ENCODE measurements around the gene AP4B1. TPM values are rescaled to one million over a fixed set of nuclear protein-coding genes. Genes with fewer than 3 reads are reported as not detected.
"Not testable (repeated sequence)": the region's sequence is repeated elsewhere in the genome, so short reads cannot be mapped to it uniquely, and the experiment has no call there.

Gene AP4B1
- 10 to 100 TPM in 11 of 12 donors, not detected in 1; 16.6 to 48.7 (median 24.1) TPM for polyA plus RNA-seq (ENCODE audit: insufficient read length in 12 of 12)
- long read RNA-seq, donor 1, partial matches to known transcripts, result 17 of 22 reads
- long read RNA-seq, donor 1, other reads (novel, unspliced or antisense), result 0 of 22 reads
- long read RNA-seq, donor 2, partial matches to known transcripts, result 0 of 5 reads
- long read RNA-seq, donor 2, other reads (novel, unspliced or antisense), result 0 of 5 reads
- long read RNA-seq, donor 3, partial matches to known transcripts, result 5 of 5 reads
- long read RNA-seq, donor 3, other reads (novel, unspliced or antisense), result 0 of 5 reads
- long read RNA-seq, donor 4, result 0 reads
- long read RNA-seq, donor 5, partial matches to known transcripts, result 0 of 1 reads
- long read RNA-seq, donor 5, other reads (novel, unspliced or antisense), result 0 of 1 reads
- long read RNA-seq, donor 6, result 0 reads
- long read RNA-seq, donor 7, partial matches to known transcripts, result 0 of 4 reads
- long read RNA-seq, donor 7, other reads (novel, unspliced or antisense), result 0 of 4 reads
- long read RNA-seq, donor 8, partial matches to known transcripts, result 20 of 25 reads
- long read RNA-seq, donor 8, other reads (novel, unspliced or antisense), result 0 of 25 reads
- long read RNA-seq, donor 9, result 0 reads
- long read RNA-seq, donor 10, partial matches to known transcripts, result 9 of 9 reads
- long read RNA-seq, donor 10, other reads (novel, unspliced or antisense), result 0 of 9 reads
- long read RNA-seq, donor 11, partial matches to known transcripts, result 6 of 11 reads
- long read RNA-seq, donor 11, other reads (novel, unspliced or antisense), result 0 of 11 reads

DNA sequence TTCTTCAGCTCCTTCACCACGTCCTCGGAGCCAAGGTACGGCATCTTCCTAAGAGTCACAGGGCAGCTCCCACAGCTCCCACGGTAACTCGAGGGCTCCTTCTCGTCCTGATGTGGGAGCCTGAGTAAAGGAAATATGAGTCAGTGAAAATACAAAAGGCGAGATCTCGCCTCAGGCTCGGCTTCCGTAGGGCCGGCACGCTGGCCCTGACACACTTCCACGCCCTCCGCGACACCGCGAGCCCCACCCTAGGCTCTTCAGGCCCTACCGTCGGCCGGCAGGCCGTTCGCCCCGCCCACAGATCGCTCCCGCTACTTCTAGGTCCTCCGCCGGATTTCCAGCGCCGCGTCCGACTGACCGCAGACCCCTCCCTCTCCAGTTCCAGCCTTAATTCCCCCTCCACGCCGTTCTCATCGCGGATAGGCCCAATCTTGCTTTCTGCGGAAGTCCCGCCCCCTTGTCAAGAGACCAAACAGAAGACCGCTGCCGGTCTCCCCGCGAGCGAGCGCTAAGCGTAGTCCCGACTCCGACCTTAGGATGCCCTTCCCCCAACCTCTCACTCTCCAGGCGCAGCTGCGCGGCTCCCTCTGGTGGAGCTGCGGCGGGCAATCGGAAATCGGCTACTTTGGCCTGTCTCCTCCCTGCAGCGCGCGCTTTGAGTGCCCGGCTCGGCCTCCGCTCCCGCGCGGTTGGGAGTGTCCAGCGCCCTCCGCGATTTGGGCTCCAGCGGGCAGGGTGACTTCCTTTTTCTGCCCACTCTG is at the start of gene AP4B1, which contains the start of gene DCLRE1B:
Gene AP4B1 (minus strand): TSS at position 126 of the 761 bp plus-strand sequence. CDS start 82 bp downstream, at position 44.
Gene DCLRE1B (plus strand): TSS at position 653 of the 761 bp plus-strand sequence. CDS start 261 bp downstream, outside the sequence.
- peak; percentile 100 for DNase-seq

DNA sequence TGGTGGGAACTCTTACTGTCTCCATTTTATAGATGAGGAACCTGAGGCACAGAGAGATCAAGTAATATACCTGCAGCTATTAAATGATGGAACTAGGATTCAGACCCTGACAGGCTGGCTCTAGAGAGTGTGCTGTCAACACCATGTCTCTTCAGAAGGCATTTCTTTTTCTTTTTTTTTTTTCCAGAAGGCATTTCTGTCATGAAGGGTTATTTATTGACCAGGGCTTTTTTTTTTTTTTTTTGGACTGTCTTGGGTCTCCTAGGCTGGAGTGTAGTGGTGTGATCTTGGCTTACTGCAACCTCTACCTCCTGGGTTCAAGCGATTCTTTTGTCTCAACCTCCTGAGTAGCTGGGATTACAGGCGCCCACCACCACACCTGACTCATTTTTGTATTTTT is 47.1 kb upstream of the AP4B1 start:
- DNase-seq, result no peak

DNA sequence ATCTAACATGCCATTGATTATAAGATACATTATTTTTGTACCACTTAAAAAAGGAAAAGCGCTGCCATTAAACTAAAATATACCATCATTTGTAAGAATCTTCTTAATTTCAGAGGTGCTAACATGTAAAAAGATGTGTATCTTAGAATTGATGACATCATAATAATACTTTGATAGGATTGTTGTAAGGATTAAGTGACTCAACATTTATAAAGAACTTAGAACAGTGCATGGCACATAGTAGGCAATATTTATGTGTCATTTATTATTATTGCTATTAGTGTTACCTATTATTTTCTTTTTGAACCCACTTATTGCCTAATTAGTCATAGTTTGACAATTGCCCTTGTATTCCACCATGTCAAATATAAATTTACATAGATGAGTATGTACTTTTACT is 46.3 kb upstream of the AP4B1 start:
- DNase-seq, result no peak

DNA sequence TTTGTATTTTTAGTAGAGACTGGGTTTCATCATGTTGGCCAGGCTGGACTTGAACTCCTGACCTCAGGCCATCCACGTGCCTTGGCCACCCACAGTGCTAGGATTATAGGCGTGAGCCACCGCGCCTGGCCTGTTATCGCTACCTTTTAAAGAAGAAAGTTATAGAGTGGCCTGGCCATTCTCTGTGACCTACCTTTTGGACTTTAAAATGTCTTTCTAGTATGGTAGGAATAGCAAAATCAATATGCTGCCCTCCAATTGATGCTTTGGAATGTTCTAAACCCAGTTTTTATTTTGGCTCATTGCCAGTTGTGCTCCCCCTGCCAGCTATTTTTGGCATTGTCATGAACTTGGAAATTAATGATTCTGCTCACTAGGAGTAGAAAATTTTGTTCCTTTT is 44.4 kb upstream of the AP4B1 start:
- peak; percentile 11 for DNase-seq

DNA sequence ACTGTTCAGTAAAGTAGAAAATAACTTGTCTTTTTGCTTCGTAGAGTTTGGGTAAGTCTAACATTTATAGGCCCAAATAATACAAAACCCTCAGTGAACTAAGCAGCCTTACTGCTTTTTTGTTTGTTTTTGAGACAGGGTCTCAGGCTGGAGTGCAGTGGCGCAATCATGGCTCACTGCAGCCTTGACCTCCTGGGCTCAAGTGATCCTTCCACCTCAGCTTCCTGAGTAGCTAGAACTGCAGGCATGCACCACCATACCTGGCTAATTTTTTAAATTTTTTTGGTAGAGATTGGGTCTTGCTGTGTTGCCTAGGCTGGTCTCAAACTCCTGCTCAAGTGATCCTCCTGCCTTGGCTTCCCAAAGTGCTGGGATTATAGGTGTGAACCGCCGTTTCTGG is 43.6 kb upstream of the AP4B1 start:
- DNase-seq, result not testable (repeated sequence)

DNA sequence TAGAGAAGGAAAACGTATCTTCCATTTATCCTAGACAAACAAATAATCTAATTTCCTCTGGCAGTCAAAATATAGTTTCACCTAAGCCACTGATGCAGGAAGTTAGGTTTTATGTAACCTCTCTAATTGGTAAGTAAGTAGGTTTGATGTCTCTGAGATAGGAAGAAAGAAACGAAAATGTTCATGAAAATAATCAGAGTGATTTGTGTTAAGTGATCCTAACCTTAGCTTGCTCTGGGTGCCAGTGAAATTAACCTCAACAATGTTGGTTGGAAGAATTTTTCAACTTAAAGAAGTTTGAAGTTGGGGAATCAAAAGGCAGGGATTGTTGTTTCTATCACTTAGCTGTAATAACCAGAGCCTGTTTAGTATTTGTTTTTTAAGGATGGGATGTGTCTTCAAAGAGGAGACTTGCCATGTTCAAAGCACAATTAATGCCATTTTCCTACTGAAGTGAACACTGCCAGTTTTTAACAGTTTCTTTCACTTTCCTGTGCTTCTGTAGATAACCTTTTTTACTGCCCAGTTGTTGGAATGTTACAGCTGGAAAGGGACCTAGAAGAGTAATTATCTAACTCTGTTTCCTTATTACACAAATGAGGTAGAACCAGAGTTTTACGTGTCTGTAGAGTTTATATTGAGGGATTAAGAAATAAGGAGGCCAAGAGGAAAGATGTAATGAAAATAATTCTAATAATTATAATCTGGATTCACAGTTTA is 42.9 kb upstream of the AP4B1 start:
- DNase-seq, result no peak

DNA sequence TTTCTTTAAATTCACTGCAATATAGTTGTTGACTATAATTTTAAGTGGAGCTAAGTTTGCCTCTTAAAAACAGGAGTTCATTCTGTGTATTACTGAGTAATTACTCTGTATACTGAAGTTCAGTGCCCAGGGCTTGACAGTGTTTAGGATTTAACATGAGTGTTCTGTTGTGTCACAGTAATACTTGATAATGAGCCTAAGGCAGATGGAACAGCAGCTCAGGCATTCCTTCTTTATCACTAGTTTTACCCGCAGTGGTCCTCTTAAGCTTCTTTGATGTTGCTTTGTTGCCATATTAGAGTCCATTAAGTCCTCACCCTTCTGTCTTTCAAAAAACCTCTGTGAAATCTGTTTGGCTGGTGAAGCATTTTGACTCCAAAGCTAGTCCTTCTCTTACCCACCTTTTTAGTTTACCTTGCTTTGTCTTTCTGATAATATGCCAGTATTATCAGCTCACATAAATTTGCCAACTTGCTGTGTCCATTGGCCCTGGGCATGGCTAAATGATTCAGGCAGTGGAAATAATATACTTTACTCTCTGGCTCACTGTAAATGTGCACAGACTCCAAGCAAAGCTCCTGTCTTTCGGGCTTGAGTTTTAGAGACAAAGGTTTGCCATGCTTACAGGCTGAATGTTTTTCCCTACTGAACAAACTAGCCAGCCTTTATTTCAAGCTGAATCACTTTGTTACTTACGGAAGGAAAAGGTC is 42.2 kb upstream of the AP4B1 start:
- no peak for DNase-seq

DNA sequence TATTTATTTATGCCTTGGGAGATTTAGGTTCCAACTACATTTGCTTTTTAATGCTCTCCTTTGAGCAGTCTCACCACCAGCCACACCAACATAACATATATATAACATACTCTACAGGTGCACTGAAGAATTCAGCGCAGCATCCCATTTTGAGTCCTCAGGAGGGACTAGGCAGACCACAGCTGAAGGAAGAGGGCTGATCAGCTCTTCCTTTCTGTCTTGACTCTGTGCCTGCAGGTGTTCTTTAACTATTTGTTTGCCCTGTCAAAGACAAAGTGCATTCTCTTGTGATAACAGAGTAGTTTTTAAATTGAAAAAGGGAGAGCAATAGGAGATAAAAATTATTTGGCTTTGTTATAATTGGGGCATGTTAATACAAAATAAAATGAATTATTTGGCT is 41.5 kb upstream of the AP4B1 start:
- DNase-seq, result no peak

DNA sequence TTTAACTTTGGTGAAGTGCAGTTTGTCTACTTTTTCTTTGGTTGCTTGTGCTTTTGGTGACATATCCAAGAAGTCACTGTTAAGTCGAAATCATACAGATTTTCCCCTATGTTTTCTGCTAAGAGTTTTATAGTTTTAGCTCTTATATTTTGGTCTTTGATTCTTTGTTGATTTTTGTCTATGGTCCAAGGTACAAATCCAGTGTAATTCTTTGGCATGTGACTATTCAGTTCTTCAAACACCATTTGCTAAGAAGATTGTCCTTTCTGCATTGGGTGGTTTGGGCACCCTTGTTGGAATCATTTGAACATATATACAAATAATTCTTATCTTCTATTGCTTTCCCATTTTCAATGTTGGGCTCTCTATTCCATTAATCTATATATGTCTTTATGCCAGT is 40.7 kb upstream of the AP4B1 start:
- no peak for DNase-seq

DNA sequence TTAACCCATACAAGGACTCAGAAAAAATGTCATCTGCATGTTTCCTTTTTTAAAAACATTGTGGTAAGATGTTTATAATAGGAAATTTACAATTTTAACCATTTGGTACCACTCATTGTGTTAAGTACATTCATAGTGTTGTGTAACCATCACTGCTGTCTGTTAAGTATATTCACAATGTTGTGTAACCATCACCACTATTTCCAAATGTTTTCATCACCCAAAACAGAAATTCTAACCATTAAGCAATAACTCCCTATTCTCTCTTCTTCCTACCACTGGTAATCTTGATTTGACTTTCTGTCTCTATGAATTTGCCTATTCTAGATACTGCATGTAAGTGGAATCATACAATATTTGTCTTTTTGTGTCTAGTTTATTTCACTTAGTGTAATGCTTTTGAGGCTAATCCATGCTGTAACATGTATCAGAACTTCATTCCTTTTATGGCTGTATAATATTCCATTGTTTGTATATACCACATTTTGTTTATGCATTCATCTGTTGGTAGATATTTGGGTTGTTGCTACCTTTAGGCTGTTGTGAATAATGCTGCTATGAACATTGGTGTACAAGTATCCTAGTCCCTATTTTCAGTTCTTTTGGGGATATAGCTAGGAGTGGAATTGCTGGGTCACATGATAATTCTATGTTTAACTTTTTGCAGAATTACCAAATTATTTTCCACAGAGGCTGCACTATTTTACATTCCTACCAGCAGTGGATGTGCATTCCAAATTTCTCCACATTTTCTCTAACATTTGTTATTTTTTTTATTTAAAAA is 38.6 kb upstream of the AP4B1 start:
- no peak for DNase-seq

DNA sequence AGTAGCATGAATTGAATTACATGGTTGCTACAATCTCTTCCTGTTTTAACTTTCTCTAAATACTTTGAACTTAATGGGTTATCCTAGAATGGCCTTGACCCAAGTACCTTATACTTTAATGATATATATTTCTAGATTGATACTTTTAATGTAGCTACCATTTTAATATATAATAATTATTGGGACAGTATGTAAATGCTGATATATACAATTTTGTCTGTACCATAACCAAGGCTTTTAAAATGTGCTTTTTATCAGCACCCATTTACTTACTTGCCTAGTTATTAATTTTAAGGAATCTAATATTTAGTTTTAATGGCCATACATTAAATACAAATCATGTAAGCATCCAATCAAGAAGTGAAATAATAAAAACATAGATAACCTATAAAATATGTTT is 37.9 kb upstream of the AP4B1 start:
- DNase-seq, result no peak

DNA sequence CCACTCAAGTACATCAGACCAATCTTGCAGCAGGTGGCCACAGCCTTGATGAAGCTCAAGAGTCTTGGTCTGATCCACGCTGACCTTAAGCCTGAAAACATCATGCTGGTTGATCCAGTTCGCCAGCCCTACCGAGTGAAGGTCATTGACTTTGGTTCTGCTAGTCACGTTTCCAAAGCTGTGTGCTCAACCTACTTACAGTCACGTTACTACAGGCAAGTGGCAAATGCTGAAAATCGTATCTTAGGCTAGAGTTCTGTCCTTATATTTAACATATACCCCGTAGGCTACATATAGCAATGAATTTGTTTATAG is 36.6 kb upstream of the AP4B1 start:
- DNase-seq, result no peak

DNA sequence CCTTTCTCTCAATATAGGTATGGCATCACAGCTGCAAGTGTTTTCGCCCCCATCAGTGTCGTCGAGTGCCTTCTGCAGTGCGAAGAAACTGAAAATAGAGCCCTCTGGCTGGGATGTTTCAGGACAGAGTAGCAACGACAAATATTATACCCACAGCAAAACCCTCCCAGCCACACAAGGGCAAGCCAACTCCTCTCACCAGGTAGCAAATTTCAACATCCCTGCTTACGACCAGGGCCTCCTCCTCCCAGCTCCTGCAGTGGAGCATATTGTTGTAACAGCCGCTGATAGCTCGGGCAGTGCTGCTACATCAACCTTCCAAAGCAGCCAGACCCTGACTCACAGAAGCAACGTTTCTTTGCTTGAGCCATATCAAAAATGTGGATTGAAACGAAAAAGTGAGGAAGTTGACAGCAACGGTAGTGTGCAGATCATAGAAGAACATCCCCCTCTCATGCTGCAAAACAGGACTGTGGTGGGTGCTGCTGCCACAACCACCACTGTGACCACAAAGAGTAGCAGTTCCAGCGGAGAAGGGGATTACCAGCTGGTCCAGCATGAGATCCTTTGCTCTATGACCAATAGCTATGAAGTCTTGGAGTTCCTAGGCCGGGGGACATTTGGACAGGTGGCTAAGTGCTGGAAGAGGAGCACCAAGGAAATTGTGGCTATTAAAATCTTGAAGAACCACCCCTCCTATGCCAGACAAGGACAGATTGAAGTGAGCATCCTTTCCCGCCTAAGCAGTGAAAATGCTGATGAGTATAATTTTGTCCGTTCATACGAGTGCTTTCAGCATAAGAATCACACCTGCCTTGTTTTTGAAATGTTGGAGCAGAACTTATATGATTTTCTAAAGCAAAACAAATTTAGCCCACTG is 36.0 kb upstream of the AP4B1 start:
- no peak for DNase-seq

DNA sequence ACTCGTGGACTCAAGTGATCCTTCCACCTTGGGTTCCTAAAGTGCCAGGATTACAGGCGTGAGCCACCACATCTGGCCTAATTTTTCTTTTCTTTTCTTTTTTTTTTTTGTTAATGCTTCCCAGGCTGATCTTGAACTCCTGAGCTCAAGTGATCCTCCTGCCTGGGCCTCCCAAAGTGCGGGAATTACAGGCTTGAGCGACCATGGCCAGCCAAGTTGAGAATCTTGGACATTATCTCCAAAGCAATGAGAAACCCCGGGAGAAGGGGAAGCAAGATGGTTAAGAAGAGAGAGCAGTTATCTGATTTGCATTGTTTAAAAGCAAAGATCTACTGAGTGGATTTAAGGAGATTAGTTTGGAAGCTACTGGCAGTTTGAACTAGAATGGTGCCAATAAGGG is 33.6 kb upstream of the AP4B1 start:
- DNase-seq, result no peak

DNA sequence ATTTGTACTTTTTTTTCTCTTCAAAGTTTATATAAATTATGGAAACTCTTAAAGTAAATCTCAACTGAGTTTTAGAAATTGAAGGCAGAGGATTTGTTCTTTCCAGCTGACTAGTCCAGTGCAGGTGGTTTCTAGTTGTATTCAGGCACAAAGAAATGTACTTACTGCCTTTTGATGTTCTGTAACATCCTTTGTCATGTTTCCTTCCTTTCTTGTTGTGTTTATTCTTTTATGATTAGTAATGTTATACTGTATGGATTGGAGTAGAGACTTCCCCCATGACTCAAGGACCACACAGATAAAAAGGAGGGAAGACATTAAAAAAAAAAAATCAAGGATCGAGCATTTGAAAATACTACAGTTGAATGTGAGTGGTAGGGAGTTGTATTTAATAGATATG is 32.5 kb upstream of the AP4B1 start:
- no peak for DNase-seq

DNA sequence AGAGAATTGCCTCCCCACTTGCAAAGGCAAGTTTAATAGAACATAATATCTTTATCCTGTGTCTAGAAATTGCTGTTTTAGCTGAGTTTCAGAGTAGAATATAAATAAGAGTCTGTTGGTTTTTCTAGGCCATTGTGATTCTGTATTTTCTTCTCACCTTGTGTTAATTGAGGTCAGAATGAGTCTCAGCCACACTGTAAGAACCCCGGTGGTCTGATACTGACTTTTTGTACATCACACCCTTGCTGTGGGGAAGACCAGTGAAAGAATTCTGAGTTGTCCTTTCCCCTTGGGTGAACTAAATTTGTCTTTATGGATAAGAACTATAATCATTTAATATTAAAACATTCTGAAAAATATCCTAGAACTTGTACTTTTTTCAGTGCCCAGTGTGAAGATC is 31.4 kb upstream of the AP4B1 start:
- no peak for DNase-seq

DNA sequence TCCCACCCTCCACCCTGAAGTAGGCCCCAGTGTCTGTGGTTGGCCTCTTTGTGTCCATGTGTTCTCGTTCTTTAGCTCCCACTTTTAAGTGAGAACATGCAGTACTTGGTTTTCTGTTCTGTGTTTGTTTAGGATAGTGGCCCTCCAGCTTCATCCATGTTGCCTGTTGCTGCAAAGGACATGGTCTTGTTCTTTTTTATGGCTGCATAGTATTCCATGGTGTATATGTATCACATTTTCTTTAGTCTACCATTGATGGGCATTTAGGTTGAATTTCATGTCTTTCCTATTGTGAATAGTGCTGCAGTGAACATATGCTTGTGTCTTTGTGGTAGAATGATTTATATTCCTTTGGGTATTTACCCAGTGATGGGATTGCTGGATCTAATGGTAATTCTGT is 30.6 kb upstream of the AP4B1 start:
- no peak for DNase-seq

DNA sequence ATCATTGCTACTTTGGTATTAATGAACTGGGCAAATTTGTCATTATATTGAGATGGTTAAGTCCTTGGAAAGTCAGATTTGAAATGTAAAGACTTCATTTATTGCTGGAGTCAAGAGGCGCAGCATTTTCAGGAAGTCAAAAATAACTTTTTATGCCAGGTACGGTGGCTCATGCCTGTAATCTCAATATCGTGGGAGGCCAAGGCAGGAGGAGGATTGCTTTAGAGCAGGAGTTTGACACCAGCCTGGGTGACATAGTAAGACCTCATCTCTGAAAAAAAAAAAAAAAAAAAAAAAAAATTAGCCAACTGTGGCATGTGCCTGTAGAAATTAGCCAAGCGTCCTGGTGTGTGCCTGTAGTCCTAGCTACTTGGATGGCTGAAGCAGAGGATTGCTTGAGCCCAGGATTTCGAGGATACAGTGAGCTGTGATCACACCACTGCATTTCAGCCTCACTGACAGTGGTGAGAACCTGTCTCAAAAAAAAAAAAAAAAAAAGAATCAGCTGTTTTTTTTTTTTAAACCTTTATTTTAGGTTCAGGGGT is 30.0 kb upstream of the AP4B1 start:
- no peak for DNase-seq

DNA sequence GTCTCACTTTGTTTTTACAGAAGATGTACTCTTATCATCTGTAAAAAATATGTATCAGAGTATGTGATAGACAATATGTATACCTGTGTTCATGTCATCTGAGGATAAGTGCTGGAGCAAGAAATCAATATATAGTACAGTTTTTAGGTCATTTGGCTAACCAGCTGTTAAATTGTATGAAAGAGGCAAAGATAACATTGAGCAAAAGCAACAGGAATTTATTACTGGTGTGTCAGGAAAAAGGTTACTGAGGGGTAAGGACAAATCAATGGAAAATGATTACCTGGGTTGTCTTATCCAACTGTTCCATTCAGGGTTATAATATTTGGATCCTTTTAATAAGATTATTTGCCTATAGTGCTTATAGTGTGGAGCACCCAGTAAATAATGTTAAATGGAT is 29.4 kb upstream of the AP4B1 start:
- no peak for DNase-seq
